Right atrium auricular region (tissue), 2 donors: Measurements from ENCODE around the gene TEF. TPM values are rescaled to one million over a fixed set of nuclear protein-coding genes. Genes with fewer than 3 reads are reported as not detected.

ENCODE experiments used
- DNase-seq: peaks from one replicate; pipeline ENCODE4 v3.0.0-alpha.2; 2019; ENCODE audit warnings: low spot score
- H3K27ac ChIP-seq, 2 donors: fragments of 200-600 bp; sonication (generic); 1 replicate in 1 of 2; 2 replicates in 1 of 2; pipeline ENCODE4 v1.5.1; 2016 to 2019
- H3K27me3 ChIP-seq, 2 donors: fragments of 200-600 bp; sonication (generic); one replicate each; pipeline versions ENCODE4 v1.5.1 to v1.6.0; 2017 to 2019
- H3K36me3 ChIP-seq: fragments of 200-600 bp; sonication (generic); one replicate; pipeline ENCODE4 v1.5.1; 2016
- H3K4me1 ChIP-seq, 2 donors: fragments of 200-600 bp; sonication (generic); one replicate each; pipeline versions ENCODE4 v1.5.1 to v1.6.0; 2017 to 2019
- H3K4me3 ChIP-seq, 2 donors: fragments of 200-600 bp; sonication (generic); 1 replicate in 1 of 2; 2 replicates in 1 of 2; pipeline ENCODE4 v1.5.1; 2017 to 2019; ENCODE audit warnings: mild to moderate bottlenecking in 1 of 2, moderate library complexity in 1 of 2
- H3K9me3 ChIP-seq, 2 donors: fragments of 200-600 bp; sonication (generic); one replicate each; pipeline ENCODE4 v1.5.1; 2019
- CTCF ChIP-seq, 2 donors: fragments of 200-600 bp; sonication (generic); IDR thresholded peaks; one replicate each; pipeline ENCODE4 v1.5.1; 2019; ENCODE audit warnings: antibody characterized with exemption in 2 of 2
- total RNA-seq, 2 donors: library from RNA; depleted of rRNA; stranded (reverse); fragments of >200 nt; gene quantifications; one replicate each; pipeline ENCODE4 v1.1.0, GENCODE V29; 2016

TEF gene
- total RNA-seq, 2 donors from 2014 or later: 12.7 to 14.2 TPM

GRCh38 chr22:41445129-41446056 is 63.7 kb downstream of the TEF start:
- Histone ChIP-seq H3K4me3 (peak overlapping the region; percentile 96 to 99), H3K9me3 (no peaks in the 10 kb centered on the region), H3K27ac (peak overlapping the region; percentile 99 to 100), H3K36me3 (peaks cover 22% of the 10 kb centered on the region), H3K27me3 (no peaks in the 10 kb centered on the region), H3K4me1 (peaks cover 0 to 45% of the 10 kb centered on the region in 2 donors)
- DNase-seq: no peak
- no peak for TF ChIP-seq CTCF (IDR thresholded peaks at IDR 0.05)

GRCh38 chr22:41446057-41446501 is 64.3 kb downstream of the TEF start:
- peaks cover 0 to 38% of the 10 kb centered on the region in 2 donors for H3K4me1 ChIP-seq
- no peak for DNase-seq
- TF ChIP-seq CTCF (IDR thresholded peaks at IDR 0.05): no peak

GRCh38 chr22:41446639-41447434 is 65.1 kb downstream of the TEF start, which contains the start of gene TOB2:
Gene TOB2, minus strand, starts transcription at chr22:41446801. Its CDS starts 9,456 bp downstream, at chr22:41437345.
- no peaks in the 10 kb centered on the region for H3K9me3 ChIP-seq
- H3K27ac ChIP-seq: peak within 1 kb of the TSS; percentile 99 to 100
- DNase-seq: peak; percentile 97
- peaks cover 0 to 32% of the 10 kb centered on the region in 2 donors for H3K4me1 ChIP-seq
- peaks cover 13% of the 10 kb centered on the region for H3K36me3 ChIP-seq
- no peak for TF ChIP-seq CTCF (IDR thresholded peaks at IDR 0.05)
- no peaks in the 10 kb centered on the region for H3K27me3 ChIP-seq
- peak within 1 kb of the TSS; percentile 96 to 99 for H3K4me3 ChIP-seq

More at GRCh38 chr22:41446057-41446501, 64.3 kb downstream of the TEF start:
- Histone ChIP-seq H3K36me3 (peaks cover 15% of the 10 kb centered on the region), H3K27me3 (no peaks in the 10 kb centered on the region), H3K27ac (peak overlapping the region; percentile 99 to 100), H3K4me3 (peak overlapping the region; percentile 96 to 99), H3K9me3 (no peaks in the 10 kb centered on the region)

GRCh38 chr22:41447435-41448188 is 65.9 kb downstream of the TEF start:
- peaks cover 8% of the 10 kb centered on the region for H3K36me3 ChIP-seq
- H3K9me3 ChIP-seq: no peaks in the 10 kb centered on the region
- H3K27me3 ChIP-seq: no peaks in the 10 kb centered on the region
- peak overlapping the region; percentile 99 to 100 for H3K27ac ChIP-seq
- H3K4me1 ChIP-seq: peaks cover 0 to 24% of the 10 kb centered on the region in 2 donors
- H3K4me3 ChIP-seq: peak overlapping the region; percentile 96 to 99
- no peak for TF ChIP-seq CTCF (IDR thresholded peaks at IDR 0.05)
- peak; percentile 67 for DNase-seq

GRCh38 chr22:41448189-41448808 is 66.6 kb downstream of the TEF start:
- Histone ChIP-seq H3K9me3 (no peaks in the 10 kb centered on the region), H3K27me3 (no peaks in the 10 kb centered on the region), H3K27ac (peak overlapping the region; percentile 99 to 100), H3K4me1 (peaks cover 0 to 17% of the 10 kb centered on the region in 2 donors), H3K4me3 (peak overlapping the region; percentile 96 to 99), H3K36me3 (peaks cover 1% of the 10 kb centered on the region)
- TF ChIP-seq CTCF (IDR thresholded peaks at IDR 0.05): no peak
- DNase-seq: peak; percentile 98
